ENCODE results near the gene OTUD4. TPM values are rescaled to one million over a fixed set of nuclear protein-coding genes. Genes with fewer than 3 reads are reported as not detected.
"Not testable (repeated sequence)": the region's sequence is repeated elsewhere in the genome, so short reads cannot be mapped to it uniquely, and the experiment has no call there.

The OTUD4 gene
- total RNA-seq, result 10 to 100 TPM; 10.5 to 46.0 (median 27.6) TPM

GRCh38 chr4:145180298-145181090 lies at the start of gene OTUD4:
OTUD4 (minus strand) TSS chr4:145180589; CDS start chr4:145179973, 616 bp downstream.
- DNase-seq, result peak; percentile 96
- Histone ChIP-seq H3K36me3 (no peaks in the 10 kb centered on the region), H3K27me3 (no peaks in the 10 kb centered on the region), H3K4me3 (peak within 1 kb of the TSS; percentile 73 to 98 (median 90)), H3K4me1 (peaks cover 13 to 41% (median 34%) of the 10 kb centered on the region in 4 donors), H3K27ac (peak within 1 kb of the TSS; percentile 97 to 100 (median 99)), H3K9me3 (no peaks in the 10 kb centered on the region)
- WGBS, 2 donors (ENCODE audit: low coverage in 1 of 2), result 0% methylated on average over 88 of the region's 94 CpGs; no CpG with 5 or more reads in 1 of the 2 donors
- in situ Hi-C loops (cut with MboI; ENCODE audit: low pct_ligation_motif_present in 1 of 4, low pct_unique_long_range_greater_than_20kb in 1 of 4, low sequenced_read_pairs in 3 of 4) (no loop called here), intact Hi-C loops (cut with DNase I; ENCODE audit: low total_unique reads) (no loop called here)
- TF ChIP-seq POLR2AphosphoS5 (IDR thresholded peaks at IDR 0.05), result peak; percentile 72 to 89 (median 86)
- no peak for TF ChIP-seq EP300 (IDR thresholded peaks at IDR 0.05; ENCODE audit: low read depth)
- TF ChIP-seq POLR2A (IDR thresholded peaks at IDR 0.05), result peak; percentile 73

- H3K9me3 ChIP-seq; intact Hi-C loops (cut with DNase I; ENCODE audit: low total_unique reads); H3K4me3 ChIP-seq; H3K36me3 ChIP-seq; DNase-seq; H3K27ac ChIP-seq; H3K4me1 ChIP-seq; H3K27me3 ChIP-seq: not testable (repeated sequence)
- in situ Hi-C loops (cut with MboI; ENCODE audit: low pct_ligation_motif_present in 1 of 4, low pct_unique_long_range_greater_than_20kb in 1 of 4, low sequenced_read_pairs in 3 of 4), result loop anchor here in 1 of 4 donors (25.0 kb wide), 1 partner anchor 339 kb away; no protein-coding TSS in a partner anchor
- 64 to 83% methylated on average over 3 to 7 of the region's 7 CpGs for WGBS, 2 donors (ENCODE audit: low coverage in 1 of 2)
Observed at GRCh38 chr4:145223228-145223627, 42.8 kb upstream of the OTUD4 start.

GRCh38 chr4:145221529-145221928 lies 41.1 kb upstream of the OTUD4 start:
- intact Hi-C loops (cut with DNase I; ENCODE audit: low total_unique reads), result not testable (repeated sequence)

GRCh38 chr4:145219090-145219489 lies 38.7 kb upstream of the OTUD4 start:
- Histone ChIP-seq H3K36me3 (no peaks in the 10 kb centered on the region), H3K9me3 (no peaks in the 10 kb centered on the region), H3K4me1 (no peaks in the 10 kb centered on the region), H3K27ac (no peak overlapping the region), H3K4me3 (no peak overlapping the region), H3K27me3 (no peaks in the 10 kb centered on the region)
- intact Hi-C loops (cut with DNase I; ENCODE audit: low total_unique reads) (loop anchor here (5.0 kb wide), 1 partner anchor 338 kb away; no protein-coding TSS in a partner anchor), in situ Hi-C loops (cut with MboI; ENCODE audit: low pct_ligation_motif_present in 1 of 4, low pct_unique_long_range_greater_than_20kb in 1 of 4, low sequenced_read_pairs in 3 of 4) (loop anchor here in 2 of 4 donors (10.0 to 25.0 kb wide), 2 partner anchors 343 to 386 kb away; no protein-coding TSS in a partner anchor)
- DNase-seq, result no peak
- 92 to 95% methylated on average over 2 of the region's 2 CpGs for WGBS, 2 donors (ENCODE audit: low coverage in 1 of 2)
- no peak for TF ChIP-seq CTCF (IDR thresholded peaks at IDR 0.05)

More at GRCh38 chr4:145221529-145221928, 41.1 kb upstream of the OTUD4 start:
- WGBS, 2 donors (ENCODE audit: low coverage in 1 of 2), result 61 to 72% methylated on average over 3 to 5 of the region's 5 CpGs
- not testable (repeated sequence) for H3K27me3 ChIP-seq, H3K4me3 ChIP-seq, DNase-seq, H3K9me3 ChIP-seq, H3K27ac ChIP-seq, H3K4me1 ChIP-seq, H3K36me3 ChIP-seq
- in situ Hi-C loops (cut with MboI; ENCODE audit: low pct_ligation_motif_present in 1 of 4, low pct_unique_long_range_greater_than_20kb in 1 of 4, low sequenced_read_pairs in 3 of 4), result loop anchor here in 1 of 4 donors (25.0 kb wide), 1 partner anchor 341 kb away; no protein-coding TSS in a partner anchor

- no peaks in the 10 kb centered on the region for H3K27me3 ChIP-seq
- H3K36me3 ChIP-seq, result no peaks in the 10 kb centered on the region
- H3K4me3 ChIP-seq, result no peak overlapping the region
- H3K4me1 ChIP-seq, result no peaks in the 10 kb centered on the region
- no peak overlapping the region for H3K27ac ChIP-seq
- intact Hi-C loops (cut with DNase I; ENCODE audit: low total_unique reads), result loop anchor here (5.0 kb wide), 1 partner anchor 339 kb away; no protein-coding TSS in a partner anchor
- no peaks in the 10 kb centered on the region for H3K9me3 ChIP-seq
- WGBS, 2 donors (ENCODE audit: low coverage in 1 of 2), result 60 to 76% methylated on average over 3 of the region's 3 CpGs
- DNase-seq, result no peak
- in situ Hi-C loops (cut with MboI; ENCODE audit: low pct_ligation_motif_present in 1 of 4, low pct_unique_long_range_greater_than_20kb in 1 of 4, low sequenced_read_pairs in 3 of 4), result loop anchor here in 2 of 4 donors (10.0 to 25.0 kb wide), 2 partner anchors 344 to 387 kb away; no protein-coding TSS in a partner anchor
- TF ChIP-seq CTCF (IDR thresholded peaks at IDR 0.05) (no peak), POLR2AphosphoS5 (IDR thresholded peaks at IDR 0.05) (no peak), POLR2A (IDR thresholded peaks at IDR 0.05) (no peak), EP300 (IDR thresholded peaks at IDR 0.05; ENCODE audit: low read depth) (no peak)
Observed at GRCh38 chr4:145218251-145218650, 37.9 kb upstream of the OTUD4 start.
